Choroid plexus epithelial cell (primary cell): ENCODE results near the gene GABRG3.
A peak's percentile ranks its signal among the peaks of the same experiment; 100 is the strongest.

ENCODE experiments used
- DNase-seq: peaks from one replicate; pipeline ENCODE4 v3.0.0-alpha.2; 2010; ENCODE audit warnings: low read depth
- H3K4me3 ChIP-seq: 2 replicates; pipeline ENCODE4 v1.5.1; 2011; ENCODE audit warnings: low read depth, mild to moderate bottlenecking, control low read depth, low read length, moderate library complexity
- TF ChIP-seq, protein P1 (sequence below): conservative IDR thresholded peaks from 2 replicates; pipeline ENCODE4 v1.5.1; 2011; ENCODE audit warnings: low read depth, mild to moderate bottlenecking, control low read depth, inconsistent platforms, low read length, moderate library complexity

GABRG3 gene

DNA sequence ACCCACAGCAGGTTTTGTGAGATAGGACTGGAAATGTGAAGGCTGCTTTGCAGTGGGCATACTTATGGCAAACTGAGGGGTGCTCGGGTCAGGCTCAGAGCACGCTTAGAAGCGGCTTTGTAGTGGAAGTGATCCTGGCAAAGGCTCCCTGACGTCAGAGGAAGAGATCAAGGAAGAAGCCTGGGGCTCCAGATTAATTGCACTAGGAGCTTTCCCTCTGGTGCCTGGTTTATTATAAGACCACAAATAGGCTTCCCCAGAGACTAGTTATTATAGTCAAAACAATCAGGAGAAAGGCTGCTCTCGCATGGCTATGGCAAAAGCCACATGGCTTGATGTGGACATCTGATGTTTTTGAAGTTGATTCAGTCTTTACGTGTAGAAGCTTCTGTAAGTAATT is 515.1 kb downstream of the GABRG3 start:
- no peak for DNase-seq
- TF ChIP-seq, protein P1, sequence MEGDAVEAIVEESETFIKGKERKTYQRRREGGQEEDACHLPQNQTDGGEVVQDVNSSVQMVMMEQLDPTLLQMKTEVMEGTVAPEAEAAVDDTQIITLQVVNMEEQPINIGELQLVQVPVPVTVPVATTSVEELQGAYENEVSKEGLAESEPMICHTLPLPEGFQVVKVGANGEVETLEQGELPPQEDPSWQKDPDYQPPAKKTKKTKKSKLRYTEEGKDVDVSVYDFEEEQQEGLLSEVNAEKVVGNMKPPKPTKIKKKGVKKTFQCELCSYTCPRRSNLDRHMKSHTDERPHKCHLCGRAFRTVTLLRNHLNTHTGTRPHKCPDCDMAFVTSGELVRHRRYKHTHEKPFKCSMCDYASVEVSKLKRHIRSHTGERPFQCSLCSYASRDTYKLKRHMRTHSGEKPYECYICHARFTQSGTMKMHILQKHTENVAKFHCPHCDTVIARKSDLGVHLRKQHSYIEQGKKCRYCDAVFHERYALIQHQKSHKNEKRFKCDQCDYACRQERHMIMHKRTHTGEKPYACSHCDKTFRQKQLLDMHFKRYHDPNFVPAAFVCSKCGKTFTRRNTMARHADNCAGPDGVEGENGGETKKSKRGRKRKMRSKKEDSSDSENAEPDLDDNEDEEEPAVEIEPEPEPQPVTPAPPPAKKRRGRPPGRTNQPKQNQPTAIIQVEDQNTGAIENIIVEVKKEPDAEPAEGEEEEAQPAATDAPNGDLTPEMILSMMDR, result no peak

DNA sequence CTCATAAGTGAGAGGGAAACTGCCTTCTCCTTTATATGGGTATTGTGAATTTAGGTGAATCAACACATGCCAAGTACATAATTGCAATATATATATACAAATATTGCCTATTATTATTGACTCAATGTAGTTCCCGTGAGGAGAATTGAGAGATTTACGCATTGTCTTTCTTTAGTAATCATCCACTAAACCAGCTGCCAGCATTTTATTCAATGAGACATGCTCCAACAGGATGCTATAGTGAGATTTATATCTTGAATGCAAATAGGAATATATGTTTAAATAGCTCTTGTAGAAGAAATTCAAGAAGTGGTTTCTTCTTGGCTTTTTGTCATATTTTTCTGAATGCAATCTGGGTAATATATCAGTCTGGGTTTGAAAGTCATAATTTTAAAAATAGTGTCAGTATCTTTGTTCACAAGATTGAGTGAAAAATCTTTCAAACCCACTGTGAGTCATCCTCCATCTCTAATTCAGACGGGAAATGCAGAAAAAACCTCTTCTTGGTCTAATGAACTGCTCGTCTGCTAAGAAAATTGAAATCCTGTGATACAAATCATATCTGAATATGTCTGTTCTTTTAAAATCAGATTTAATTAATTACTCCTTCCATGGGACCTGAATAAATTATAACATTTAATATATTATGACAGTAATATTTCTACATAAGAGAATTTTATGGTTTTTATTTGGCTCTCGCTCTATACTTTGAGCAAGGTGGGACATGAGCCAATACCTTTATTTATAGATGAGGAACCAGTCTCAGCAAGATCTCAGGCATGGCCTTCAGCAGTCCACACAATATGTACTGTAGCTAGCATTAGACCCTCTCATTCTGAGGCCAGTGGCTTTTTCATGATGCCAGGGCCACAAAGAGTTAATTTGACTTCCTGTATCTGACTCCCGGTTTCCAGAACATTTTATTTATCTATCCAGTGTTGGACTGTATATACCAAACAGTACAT is 516.0 kb downstream of the GABRG3 start:
- TF ChIP-seq, protein P1, result no peak
- DNase-seq, result no peak
- no peak overlapping the region for H3K4me3 ChIP-seq

More for the DNA sequence above, 515.1 kb downstream of the GABRG3 start:
- H3K4me3 ChIP-seq, result no peak overlapping the region

DNA sequence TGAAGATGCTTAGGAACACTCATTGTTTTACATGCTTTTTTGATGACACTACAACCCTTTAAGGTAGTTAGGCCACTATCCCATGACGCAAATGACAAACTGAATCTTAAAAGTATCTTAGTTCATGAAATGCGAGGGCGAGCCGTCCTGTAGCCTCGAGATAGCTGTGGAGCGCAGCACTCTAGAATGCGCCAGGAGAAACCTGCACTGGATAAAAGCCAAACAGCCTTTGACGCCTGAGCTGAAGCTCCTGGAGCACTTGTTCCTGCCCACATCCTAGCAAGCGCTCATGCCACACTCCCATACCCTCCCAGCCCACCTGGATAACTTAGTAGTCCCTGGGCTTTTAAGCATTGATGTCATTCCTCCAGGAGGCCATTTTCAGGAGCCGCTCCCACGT is 516.9 kb downstream of the GABRG3 start:
- no peak overlapping the region for H3K4me3 ChIP-seq
- TF ChIP-seq, protein P1, result no peak
- DNase-seq, result no peak

DNA sequence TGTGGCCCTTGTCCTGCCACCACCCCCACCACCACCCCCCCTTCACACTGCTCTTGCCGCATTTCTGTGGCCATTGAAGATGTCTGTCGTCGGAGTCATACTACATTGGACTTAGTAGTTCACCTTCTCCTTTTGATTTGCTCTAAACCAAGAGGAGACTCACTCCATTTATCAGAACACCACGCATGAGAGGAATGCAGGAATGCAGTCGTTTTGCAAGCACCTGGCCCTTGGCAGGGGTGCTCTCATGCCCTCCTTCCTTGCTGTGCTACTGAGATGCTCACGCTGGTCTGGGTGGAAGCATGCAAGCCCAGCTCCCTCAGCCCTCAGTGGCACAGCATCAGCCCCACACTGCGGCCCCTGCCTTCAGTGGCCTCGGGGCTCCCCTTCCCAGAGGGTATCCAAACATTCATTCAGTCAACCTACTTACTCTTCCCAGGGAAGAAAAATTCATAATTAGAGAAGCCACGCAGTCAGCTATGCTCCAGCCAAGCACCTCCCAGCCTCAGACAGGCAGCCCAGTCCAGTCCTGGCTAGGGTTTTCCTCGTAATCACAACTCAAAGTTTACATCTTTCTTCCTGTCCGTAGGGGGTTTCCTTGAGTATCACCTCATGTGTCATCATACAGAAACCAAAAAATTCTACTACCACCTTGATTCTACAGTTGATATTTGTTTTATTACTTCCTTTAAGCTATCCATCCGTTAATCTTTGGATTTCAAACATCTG is 520.0 kb downstream of the GABRG3 start:
- H3K4me3 ChIP-seq, result no peak overlapping the region
- DNase-seq, result no peak
- TF ChIP-seq, protein P1, result no peak

DNA sequence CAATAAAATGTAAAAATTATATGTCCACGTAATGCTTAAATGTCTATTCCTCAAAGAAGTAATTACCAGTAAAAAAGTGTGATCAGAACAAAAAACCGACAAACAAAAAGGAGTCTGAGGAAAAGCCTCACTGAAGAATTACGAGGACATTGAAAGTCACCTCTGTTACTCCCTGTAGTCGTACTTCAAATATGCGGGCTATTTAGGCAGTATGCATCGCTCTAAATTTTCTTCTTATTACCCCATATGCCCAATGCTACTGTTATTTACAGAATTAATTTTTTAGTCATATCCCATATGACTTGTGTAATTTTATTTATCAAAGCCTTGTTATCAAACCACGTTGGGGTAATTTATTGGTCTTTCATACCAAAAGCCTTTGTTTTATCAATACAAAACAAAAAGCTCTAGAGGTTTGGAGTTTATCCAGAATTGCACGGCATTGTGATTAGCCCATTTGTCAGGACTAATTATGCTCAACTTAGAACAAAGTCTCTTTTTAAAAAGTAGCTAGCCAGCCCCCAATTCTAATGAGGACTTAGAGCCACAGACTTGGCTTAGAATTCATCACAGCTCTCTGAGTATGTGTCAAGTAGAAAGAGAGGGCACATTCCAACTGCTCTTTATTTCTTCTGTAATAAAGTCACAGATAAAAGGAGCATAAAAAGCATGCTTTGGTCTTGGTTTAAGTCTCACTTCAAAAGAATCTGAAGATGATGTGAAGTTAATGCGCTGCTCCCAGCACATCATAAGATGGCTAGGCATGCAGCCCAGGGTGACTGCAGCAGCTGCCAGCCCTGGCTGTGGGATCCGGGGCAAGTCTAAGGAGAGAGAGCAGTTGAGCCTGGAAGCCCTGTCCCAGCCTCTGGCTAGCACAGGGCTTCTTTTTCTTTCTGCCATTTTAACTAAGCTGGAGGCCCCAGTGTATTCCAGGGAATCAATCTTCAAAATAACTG is 521.0 kb downstream of the GABRG3 start:
- peak; percentile 11 for DNase-seq
- H3K4me3 ChIP-seq, result no peak overlapping the region
- TF ChIP-seq, protein P1, result no peak

DNA sequence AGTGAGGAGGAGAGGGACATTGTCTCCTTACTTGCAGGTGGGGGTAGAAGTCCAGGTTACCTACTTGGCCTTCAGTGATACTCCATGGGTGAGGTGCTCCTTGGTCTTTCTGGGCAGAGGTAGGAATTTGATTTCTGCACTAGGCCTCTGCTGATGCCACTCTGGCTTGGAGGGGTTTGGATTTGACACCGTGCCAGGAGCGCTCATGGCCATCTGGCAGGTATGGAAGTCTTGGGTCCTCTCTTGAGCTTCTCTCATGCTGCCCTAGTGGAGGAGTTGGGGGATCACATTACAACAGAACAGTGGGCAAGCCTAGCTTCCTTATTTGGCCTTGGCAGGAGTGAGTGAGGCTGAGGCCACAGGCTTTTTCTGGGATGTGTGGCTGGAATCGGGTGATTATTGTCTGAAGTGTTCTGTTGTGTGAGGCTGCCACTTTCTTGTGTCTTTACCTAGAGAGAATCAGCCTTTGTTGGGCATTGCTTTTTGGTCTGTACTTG is 525.0 kb downstream of the GABRG3 start:
- TF ChIP-seq, protein P1, result no peak
- no peak for DNase-seq

More for the DNA sequence above, 525.0 kb downstream of the GABRG3 start:
- H3K4me3 ChIP-seq, result no peak overlapping the region
